HG02852 (cell line): ENCODE results near the gene ZBTB42.
"Not testable (repeated sequence)": the region's sequence is repeated elsewhere in the genome, so short reads cannot be mapped to it uniquely, and the experiment has no call there.

Experiments used
- ATAC-seq: cut with Tn5 transposase; IDR thresholded peaks from one replicate; pipeline ENCODE4 v1.9.1; 2021; ENCODE audit warnings: mild to moderate bottlenecking, moderate library complexity; ENCODE audit not compliant: unreplicated experiment

The ZBTB42 gene

DNA sequence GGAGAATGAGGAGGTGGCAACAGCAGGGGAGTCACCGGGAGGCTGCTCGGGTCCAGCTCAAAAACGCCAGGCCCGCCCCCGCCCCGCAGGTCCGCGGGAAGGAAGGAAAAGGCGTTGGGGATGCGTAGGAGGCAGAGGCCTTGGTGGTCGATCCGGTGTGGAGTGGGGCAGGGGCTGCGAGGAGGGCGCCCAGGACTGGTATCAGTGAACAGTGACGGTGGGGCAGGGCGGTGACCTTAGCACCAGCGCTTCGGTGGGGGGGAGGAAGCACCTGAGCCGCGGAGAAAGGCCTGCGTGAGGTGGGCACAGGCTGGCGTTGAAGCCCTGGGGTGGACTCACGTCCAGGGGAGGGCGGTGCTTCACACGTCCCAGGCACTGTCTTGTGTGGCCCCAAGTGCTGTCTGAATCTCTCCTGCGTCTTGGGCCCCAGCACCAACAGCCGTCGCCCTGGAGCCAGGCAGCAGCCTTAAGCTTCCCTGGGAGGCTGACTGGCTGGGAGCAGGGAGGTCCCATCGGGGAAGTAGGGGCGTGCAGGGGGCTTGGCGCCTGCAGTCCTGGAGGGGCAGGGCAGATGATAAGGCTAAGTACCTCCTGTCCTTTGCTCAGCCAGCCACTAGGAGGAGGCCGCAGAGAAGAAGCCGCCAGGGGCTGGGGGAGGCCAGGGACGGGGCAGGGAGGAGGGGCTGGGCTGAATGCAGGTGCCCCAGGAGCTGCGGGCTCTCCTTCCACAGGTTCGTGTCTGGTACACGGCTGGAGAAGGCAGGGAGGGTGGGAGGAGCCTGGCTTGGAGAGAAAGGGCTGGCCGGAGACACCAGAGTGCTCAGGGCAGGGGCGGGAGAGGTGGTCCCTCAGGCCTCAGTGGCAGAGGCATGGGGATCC lies 26.5 kb downstream of the ZBTB42 start:
- no peak for ATAC-seq

DNA sequence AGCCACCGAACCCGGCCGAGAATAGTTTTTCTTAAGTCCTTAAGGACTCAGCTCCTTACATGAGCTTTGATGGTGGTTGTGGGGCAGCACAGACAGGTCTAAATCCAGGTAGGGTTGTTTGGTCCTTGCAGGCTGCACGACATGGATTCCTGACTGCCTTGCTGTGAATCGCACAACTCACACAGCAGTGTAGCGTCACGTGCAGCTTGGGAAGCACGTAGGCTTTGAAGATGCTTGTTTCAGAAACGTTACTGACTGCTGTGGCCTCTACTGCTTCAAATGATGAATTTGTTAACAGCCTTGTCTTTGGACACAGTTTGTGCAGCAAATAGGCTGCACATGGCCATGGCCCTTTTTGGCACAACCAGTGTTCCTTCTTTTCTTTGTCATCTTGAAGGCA lies 29.9 kb downstream of the ZBTB42 start:
- no peak for ATAC-seq

DNA sequence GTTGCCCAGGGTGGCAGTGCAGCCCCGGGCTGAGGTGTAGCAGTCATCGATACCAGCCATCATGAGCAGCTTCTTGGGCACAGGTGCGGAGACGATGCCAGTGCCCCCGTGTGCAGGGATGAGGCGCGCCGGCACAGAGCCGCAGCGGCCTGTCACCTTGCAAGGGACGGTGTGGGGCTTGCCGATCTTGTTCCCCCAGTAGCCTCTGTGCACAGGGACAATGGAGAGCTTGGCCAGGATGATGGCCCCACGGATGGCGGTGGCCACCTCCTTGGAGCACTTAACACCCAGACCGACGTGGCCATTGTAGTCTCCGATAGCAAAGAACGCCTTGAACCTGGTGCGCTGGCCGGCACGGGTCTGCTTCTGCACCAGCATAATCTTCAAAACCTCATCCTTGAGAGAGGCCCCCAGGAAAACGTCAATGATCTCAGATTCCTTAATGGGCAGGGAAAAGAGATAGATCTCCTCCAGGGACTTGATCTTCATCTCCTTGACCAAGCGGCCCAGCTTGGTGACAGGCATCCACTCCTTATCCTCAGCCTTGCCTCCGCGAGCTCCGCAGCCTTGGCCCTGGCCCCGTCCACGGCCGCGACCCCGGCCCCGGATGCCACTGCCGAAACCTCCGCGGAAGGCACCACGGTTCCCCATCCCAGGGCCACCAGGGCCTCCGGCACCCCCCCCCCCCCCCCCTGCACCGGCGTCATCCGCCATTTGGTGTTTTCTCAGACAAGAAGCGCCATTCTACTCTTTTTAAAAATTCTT lies 35.5 kb downstream of the ZBTB42 start:
- not testable (repeated sequence) for ATAC-seq

DNA sequence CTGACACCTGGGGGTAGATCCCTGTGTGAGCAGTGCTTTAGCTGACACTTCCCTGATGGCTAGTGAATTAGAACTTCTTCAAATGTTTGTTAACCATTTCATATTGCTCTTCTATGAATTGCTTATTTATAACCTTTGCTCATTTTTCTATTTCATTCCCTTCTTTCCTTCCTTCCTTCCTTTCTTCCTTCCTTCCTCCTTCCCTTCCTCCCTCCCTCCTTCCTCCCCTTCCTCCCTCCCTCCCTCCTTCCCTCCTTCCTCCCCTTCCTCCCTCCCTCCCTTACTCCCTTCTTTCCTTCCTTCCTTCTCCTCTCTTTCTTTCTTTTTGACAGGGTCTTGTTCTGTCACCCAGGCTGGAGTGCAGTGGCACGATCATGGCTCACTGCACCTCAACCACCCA lies 40.8 kb downstream of the ZBTB42 start:
- no peak for ATAC-seq

DNA sequence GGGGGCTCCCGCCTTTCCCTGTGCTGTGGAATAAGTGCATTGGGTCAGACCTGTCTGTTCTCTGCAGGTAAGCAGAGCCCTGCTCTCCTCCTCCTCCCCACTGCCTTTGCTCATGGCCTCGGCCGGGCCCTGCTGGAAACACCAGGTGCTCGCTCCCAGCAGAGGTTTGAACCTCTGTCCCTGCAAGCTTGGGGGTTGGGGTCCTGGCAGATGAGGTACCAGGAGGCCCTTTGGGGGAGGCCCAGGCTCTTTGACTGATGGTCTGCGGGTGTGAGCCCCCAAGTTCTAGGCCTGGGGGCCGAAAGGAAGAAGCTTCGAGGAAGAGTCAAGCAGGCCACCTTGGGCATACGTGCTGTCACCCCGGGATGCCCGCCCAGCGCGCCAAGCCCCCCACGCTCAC lies 42.1 kb downstream of the ZBTB42 start:
- no peak for ATAC-seq

DNA sequence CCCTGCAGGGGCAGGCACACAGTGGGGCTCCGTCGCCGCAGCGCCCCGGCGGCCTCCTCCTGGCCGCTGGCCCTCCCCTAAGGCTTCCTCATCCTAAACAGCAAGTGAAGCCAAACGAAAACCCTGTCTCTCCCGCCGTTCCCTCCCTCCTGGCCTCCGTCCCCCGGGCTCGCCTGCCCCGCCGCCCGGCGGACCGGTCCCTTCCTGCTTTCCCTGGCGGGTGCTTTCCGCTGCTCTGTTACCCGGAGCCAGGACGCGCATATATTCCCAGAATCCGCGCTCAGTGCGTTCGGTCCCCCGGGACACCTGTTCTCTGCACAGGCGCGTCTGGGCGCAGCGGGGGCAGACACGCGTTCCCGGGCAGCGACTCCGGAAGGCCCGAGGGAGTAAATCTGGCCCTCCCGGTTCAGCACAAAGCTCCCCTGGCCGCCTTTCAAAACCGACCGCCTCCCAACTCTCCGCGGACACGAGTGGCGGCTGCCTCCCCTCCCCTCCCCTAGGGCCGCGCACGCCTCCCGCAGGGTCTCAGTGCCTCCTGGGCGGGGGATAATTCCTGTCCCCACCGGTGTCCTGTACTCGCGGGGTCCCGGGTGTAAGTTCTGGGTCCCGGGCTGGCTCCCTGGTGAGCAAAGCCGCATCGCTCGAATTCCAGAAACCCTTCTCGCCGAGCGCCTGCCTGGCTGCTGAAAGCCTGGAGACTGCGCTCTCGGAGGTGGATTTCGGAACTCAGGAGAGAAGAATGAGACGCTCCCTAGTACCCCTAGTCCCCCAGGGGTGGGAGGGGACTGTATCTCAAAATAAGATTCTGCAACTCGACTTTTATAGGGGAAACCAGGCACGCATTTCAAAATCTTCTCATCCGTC lies 42.8 kb downstream of the ZBTB42 start:
- ATAC-seq = no peak

DNA sequence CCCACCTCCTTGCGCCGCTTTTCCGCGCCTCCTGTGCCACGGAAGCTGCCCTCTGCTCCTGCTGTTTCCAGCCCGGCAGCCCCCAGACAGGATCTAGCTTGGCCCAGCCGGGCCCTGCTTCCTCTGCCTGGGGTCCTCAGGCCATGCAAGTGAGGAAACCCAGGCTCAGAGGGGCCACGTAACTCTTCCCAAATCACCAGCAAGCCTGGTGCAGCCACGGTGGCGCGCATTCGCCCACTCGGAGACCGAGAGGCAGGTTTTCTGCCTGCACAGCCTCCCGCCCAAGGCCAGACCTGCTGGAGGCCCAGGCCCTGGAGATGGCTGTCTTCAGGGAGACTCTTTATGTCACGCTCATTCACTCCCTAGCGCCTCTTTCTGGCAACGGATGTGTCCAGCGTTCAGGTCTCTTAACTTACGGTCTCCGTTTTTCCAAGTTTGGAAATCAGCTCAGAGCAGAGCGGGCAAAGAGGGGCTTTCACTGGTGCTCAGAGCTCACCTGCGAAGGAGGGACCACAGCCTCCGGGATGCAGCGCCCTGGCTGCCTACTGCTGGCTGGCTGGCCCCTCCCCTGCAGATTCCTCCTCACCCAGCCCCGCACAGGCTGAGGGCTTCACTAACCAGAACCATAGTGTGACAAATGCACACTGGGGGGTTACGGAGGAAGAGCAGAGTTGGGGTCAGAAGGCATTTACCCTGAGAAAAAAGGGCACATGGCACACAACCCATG lies 43.6 kb downstream of the ZBTB42 start:
- no peak for ATAC-seq

DNA sequence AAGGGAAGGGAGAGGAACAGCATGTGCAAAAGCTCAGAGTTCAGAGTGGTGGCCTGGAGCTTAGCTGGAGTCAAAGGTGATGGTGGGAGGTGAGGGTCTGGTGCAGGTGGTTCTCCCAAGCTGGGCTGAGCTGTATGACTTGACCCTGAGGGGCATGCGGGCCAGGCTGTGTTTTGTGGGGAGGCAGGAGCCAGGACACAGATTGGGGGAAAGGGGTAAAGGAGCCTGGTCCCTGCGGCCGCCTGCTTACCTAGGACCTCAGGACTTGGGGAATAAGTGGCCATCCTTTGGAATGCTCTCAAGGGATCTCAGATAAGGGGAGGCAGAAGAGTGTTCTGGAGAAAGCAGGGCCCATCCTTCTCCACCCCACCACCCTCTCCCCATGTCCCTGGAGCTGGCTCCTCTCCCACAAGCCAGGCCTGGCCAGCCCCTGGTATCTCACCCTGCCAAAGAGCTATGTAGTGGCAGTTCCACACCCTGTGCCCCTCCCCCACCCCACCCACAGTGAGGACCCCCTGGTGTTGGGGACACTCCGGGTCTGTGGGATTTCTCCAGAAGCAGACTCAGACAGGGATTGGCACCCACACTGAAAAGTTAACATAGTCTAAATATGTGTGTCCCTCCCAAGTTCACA lies 44.2 kb downstream of the ZBTB42 start:
- ATAC-seq = no peak

DNA sequence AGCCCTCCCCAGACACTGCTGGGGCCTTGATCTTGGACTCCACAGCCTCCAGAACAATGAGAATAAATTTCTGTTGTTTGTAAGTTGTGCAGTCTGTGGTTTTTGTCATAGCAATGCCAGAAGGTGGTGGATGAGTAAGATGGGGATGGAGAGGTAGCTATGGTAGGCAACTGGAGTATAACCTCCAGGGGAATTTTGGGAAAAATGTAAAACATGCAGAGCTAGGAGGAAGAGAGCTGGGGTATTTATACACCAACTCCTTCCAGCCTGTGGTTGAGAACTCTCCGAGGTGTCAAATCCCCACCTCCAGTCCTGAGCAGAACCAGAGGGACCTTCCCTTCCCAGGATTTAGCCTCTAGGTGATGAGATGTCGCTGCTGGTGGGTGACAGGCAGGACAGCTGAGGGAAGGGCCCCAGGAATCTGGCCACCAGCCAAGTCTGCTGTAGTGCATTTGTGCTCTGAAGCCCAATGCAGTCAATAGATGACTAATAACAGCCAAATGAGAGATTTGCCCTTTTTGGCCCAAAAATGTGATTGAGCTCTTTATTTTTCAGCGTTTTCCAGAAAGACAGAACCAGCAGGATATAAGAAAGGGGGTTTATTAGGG lies 45.0 kb downstream of the ZBTB42 start:
- ATAC-seq = no peak

DNA sequence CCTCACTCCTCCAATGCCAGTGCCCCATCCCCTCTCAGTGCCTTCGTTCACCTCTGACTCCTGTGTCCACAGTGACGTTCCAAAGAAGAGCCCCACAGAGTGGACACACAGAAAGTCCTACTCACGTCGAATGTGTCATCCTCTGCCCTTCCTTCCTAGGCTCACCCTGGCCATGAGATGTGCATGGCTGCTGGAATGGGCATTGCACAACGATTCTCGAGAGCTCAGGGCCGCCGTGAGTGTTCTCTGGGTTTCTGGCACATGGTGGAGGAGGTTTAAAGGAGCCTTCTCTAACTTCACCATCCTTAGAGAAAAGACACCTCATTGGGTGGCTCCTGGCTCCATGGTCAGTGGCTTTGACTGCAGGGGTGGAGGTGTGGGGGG lies 51.4 kb downstream of the ZBTB42 start:
- no peak for ATAC-seq
